Adipose tissue (tissue), 3 donors: ENCODE data around the gene RIPPLY3. TPM values are rescaled to one million over a fixed set of nuclear protein-coding genes. Genes with fewer than 3 reads are reported as not detected.

Experiments used
- H3K27ac ChIP-seq: one replicate; pipeline ENCODE4 v1.5.1; 2013; ENCODE audit warnings: low read depth, low read length
- WGBS, 3 donors: extraction: QIAGEN DNeasy Blood & Tissue Kit; methylation state at CpG; one replicate each; pipeline ENCODE4 v1.1.7; 2013; 5-methylcytosine and 5-hydroxymethylcytosine counted together
- polyA plus RNA-seq, 3 donors: library from polyadenylated mRNA; stranded (reverse); fragments of 200-250 nt; gene quantifications; one replicate each; pipeline ENCODE4 v1.2.3, GENCODE V29; 2013
- donor health status: healthy with polysubstance abuse.
- donor health status: Bipolar disorder and iron deficiency.
- donor health status: healthy.

RIPPLY3 gene, protein sequence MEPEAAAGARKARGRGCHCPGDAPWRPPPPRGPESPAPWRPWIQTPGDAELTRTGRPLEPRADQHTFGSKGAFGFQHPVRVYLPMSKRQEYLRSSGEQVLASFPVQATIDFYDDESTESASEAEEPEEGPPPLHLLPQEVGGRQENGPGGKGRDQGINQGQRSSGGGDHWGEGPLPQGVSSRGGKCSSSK
- polyA plus RNA-seq: under 1 TPM in 1 of 3 donors, not detected in 2; 0.02 TPM

DNA sequence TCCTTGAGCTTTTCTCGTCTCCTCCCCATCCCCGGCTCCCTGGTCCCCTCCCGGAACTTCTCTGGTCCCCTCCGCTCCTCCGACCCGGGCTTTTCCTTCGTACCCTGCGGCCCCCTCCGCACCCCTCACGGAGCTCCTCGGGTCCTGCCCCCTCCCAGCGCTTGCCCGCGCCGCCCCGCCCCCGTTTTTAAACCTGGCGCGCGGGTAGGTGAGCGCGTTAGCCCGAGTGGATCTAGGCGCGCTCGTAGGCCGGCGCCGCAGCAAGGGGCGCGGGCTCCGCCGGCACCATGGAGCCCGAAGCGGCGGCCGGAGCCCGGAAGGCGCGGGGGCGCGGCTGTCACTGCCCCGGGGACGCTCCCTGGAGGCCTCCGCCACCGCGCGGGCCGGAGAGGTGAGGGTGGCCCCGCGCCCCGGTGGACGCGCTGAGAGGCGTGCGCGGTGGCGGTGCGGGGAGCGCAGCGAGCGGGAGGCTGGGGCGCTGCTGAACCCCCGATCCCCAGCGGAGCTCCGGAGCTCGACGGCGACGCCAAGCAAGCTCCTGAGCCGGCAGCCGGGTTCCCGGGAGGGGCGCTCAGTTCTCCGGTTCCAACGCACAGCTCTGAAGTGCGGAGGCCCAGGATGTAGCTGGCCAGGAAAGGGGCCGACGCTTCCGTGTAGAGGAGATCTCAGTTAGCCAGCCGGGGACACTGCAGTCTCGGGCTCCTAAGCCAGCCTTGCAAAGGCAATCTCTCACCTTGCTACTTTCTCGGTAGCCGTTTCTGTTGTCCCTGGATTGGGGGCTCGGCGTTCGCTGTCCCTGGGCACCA lies at the start of gene RIPPLY3:
TSS of gene RIPPLY3 (plus strand) at position 217 of the 806 bp plus-strand sequence. CDS start at position 288, 71 bp downstream.
- WGBS, 3 donors: 1 to 3% (median 3%) methylated on average over 67 to 87 of the region's 87 CpGs
- H3K27ac ChIP-seq: no peak within 1 kb of the TSS

DNA sequence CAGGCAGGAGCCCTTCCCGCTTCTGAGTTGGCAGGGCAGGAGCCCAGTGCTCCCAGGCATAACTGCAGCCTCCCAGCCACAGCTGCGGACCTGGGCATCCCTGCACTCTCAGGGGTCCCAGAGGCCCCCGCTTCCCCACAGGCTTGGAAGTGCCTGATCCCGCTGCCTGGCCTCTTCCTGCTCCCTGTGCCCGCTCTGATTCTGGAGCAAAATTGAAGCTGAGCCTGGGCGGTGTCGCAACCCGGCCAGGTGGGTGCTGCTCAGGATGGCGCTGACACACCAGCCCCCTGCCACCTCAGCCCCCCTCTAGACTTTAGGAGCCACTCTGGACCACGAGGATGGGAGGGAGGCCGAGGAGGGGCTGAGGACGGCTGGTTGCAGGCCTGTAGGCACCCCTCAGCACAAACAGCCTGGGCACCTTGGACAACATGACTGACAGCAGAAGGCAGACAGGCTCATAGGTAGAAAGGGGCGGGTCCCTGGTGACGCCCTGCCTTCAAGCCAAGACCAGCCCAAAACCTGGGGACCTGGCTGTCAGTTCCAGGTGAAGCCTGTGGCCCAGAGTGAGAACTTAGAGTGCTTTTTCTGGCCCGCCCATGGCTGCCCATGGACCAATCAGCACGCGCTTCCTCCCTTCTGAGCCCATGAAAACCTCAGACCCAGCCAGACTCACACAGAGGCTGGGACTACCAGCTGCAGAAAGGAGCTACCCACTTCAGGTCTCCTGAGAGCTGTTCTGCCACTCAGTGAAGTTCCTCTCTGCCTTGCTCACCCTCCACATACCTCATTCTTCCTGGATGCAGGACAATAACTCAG lies 47.3 kb upstream of the RIPPLY3 start:
- WGBS, 3 donors: 94 to 99% (median 96%) methylated on average over 17 of the region's 17 CpGs
- no peak overlapping the region for H3K27ac ChIP-seq

DNA sequence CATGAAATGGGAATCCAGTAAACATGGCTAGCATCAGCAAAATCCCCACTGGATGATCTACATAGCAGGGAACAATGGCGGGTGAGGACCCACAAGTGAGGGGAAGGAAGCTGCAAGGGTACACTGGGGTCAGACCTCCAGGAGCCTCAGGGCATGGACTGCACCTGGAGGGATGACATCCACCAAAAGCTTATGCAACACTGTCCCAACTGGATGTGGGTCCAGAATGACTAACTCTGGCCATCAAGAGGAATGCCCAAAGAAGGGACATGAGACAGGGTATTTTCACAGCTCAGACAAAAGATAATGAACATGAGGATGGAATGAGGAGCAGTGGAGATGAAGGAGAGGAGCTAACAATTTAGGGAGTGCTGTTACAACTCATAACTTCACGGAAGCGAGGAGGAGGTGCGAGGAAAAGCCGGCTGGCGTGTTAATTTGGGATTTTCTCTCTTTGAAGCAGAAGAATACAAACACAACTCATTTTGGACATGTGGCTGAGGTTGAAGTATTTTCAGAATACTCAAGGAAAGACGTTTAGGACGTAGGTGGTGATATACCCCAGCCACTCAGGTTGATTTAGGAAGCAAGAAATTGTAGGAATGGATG lies 45.7 kb upstream of the RIPPLY3 start:
- no peak overlapping the region for H3K27ac ChIP-seq
- WGBS, 3 donors: 94 to 97% (median 96%) methylated on average over 8 of the region's 8 CpGs

DNA sequence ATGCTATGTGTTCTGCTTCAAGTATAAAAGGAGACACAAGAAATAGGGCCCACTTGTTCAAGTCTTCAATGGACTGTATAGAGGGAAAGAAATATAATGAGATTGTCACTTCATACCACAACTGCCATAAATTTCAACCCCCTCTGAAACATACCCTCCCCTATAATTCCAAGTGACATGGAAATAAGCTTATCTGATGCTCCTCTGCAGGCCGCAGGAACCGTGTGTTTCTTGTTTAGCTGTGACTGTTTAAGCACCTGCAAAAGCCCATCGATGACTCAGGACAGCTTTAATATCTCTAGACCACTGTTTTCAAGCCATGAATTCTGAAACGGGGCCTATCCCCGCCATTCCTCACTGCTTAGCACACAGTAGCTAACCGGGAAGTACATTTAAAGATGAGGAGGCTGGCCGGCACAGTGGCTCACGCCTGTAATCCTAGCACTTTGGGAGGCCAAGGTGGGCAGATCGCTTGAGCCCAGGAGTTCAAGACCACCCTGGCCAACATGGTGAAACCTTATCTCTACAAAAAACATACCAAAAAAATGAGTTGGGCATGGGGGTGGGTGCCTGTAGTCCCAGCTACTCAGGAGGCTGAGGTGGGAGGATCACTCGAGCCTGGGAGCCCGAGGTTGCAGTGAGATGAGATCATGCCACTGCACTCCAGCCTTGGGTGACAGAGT lies 44.3 kb upstream of the RIPPLY3 start:
- no peak overlapping the region for H3K27ac ChIP-seq
- 89 to 93% (median 91%) methylated on average over 11 of the region's 11 CpGs for WGBS, 3 donors

DNA sequence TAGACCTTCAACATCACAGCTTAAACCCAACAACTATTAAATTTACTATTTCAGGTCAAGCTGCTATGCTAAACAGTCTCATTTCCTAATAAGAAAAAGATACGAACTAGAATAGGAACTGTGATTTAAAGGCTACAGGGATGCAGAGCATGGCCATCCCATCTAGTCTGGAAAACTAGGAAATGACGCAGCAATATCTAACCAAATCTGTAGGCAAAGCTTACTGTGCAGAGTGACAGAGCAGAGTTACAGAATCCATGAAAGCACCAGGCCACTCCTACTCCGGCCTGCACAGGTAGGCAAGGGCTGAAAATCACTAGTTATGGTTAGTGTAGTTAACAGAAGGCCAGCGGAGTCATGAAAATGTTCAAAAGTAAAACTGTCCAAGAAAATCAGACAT lies 42.1 kb upstream of the RIPPLY3 start:
- 85 to 94% (median 91%) methylated on average over 4 of the region's 4 CpGs for WGBS, 3 donors
- no peak overlapping the region for H3K27ac ChIP-seq

DNA sequence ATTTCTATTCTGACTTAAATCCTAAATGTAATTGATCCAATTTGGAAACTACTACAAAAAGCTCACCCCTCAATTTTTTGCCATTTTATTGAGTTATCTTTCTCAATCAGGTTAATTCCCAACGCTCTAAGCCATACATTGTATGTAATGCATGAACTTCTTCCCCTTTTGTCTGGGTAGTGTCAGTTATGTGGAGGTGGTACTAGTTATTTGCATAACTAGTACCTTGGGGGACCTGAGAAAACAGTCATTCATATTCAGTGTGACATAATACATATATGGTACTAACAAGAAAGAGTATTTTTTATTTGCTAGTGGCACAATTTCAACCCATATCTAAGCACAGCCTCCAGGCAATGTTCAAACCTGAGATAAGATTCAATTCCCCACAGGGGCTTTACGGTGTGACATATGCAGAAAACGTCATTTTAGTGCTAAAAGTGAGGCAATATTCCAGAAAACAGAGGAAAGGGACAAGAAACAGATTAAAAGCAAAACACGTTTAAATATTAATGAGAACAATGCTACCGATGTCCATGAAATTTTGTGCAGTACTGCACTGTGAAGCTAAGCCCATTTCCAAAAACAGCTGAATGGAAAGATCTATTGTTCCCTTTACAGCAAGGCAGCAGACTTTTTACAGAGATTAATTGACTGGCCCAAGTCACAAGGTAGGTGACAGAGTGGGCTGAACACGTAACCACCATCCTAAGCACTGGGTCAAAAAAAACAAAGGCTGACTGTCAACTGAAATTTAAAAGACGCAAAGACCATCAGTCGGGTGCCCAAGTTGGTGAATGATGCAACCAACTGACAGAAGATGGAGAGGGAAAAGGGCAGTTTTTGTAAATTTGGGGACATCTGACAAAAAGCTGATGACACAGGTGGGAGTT lies 41.4 kb upstream of the RIPPLY3 start:
- 67 to 86% (median 82%) methylated on average over 8 of the region's 8 CpGs for WGBS, 3 donors
- no peak overlapping the region for H3K27ac ChIP-seq

DNA sequence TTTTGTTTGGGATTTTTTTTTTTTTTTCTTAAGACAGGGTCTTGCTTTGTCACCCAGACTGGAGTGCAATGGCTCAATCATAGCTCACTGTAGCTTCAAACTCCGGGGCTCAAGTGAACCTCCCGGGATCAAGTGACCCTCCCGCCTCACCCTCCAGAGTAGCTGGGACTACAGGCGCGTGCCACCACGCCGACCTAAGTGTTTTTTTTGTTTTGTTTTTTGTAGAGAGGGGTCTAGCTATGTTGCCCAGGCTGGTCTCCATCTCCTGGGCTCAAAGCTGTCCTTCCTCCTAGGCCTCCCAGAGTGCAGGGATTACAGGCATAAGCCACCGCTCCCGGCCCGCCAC lies 40.8 kb upstream of the RIPPLY3 start:
- H3K27ac ChIP-seq: no peak overlapping the region
- 29 to 56% (median 55%) methylated on average over 10 of the region's 10 CpGs for WGBS, 3 donors

DNA sequence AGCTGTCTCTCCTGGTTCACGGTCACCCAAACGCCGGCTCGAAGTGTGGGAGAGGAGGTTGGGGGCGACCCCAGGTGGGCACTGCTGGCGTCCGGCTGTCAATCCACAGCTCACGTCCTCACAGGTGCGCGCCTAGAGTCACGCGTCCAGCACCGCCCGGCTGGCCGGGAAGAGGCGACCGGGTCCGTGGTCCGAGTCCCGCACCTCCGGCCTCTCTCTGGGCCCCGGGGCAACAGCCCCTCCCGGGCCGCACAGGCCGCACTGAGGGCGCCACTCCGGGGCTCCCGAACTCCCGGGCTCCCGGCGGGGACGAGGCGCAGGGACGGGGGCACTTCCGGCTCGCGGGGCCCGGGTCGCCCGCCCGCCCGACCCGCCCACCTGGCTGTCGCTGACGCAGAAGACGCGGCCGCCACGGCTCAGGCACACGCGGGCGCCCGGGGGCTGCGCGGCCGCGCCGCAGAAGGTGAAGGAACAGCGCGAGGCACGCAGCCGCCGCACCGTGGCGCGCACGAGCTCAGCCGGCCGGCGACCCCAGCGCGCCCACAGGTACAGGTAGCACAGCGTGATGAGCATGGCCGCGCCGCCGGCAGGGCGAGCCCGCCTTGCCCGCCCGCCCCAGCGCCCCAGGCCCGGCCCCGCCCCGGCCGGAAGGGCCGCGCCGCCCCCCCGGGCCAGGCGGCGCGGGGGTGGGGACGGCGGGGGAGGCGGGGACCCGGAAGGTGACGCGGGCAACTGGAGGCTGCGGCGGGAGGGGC lies 40.3 kb upstream of the RIPPLY3 start, which contains the start of gene HLCS:
TSS of gene HLCS (minus strand) at position 604 of the 755 bp plus-strand sequence. CDS start at position 573, 31 bp downstream.
- 1% methylated on average over 49 to 99 of the region's 101 CpGs for WGBS, 3 donors
- H3K27ac ChIP-seq: no peak within 1 kb of the TSS

DNA sequence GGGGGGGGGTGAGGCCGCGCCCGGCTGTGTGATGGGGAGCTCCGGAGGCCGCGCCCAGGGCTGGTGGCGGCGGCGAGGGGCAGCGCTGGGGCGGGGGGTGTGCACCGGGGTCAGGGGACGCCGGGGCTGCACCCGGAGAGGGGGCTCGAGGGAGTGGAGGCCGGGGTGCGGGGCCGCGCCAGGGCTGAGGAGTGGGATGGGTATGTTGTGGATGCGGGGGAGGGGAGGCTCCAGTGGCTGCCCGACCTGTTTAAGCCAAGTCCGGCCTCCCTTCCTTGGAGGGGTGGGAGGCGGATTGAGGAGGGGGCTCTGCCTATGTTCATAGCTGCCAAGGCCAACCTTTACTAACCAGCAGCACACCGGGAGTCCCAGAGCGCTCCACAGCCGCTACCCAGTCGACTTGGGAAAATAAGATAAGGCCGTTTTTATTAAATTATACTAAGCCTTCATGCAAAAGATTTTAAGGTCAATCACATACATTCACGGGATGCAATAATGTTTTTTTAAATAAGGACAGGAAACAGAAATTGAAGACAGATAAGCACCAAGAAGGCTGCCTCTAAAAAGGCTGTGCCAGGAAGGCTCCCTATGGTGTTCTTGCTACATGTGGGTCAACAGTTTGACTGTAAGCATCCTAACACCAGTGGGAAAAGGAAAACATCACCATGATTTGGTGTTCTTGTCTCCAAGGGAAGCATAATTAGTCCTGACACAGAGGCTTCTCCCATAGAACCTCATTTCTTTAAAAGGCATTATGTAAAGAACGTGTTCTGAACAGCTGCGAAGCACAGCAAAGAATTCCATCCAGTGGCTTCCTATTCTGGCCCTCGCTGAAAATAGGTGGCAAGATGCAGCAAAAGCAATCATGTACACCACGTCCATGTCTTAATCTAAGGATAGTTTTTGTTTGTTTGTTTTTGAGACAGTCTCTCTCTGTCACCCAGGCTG lies 39.4 kb upstream of the RIPPLY3 start:
- WGBS, 3 donors: 15 to 18% (median 16%) methylated on average over 29 to 34 of the region's 34 CpGs

DNA sequence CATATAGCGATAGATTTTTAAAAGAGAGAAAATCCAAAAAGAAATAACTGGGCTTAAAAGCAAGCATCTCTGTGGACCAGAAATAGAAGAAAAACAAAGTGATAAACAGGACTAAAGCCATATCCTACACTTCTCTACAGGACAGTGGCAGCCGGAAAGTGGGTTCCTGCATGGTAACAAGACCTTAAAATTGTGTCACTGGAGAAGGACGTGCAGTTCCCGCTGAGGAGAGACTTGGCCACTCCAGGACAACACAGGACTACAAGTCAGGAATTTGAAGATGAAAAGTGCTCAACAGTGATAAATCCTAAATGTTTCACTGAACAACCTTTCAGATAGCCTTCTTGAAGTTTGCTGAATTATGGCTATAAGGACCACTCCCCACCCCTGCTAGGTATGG lies 38.1 kb upstream of the RIPPLY3 start:
- H3K27ac ChIP-seq: no peak overlapping the region
- WGBS, 3 donors: 82 to 95% (median 93%) methylated on average over 4 of the region's 4 CpGs

More for the DNA sequence above, 39.4 kb upstream of the RIPPLY3 start:
- H3K27ac ChIP-seq: no peak overlapping the region

DNA sequence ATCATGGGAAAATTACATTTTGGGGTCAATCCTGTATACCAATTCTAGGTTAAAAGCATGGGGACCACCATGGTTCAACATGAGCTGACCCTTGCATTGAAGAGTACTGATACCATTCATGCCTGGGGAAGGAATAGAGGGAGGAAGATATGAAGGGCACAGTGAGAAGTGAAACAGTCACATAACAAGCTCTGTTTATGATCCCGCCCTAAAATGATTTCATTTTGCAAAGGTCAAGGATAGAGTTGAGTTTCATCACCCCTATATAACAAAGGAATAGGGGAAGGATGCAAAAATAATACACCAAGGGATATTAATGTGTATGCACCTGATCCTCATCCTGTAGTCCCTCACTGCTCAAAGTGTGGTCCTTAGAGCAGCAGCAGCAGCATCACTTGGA lies 37.5 kb upstream of the RIPPLY3 start:
- 77 to 94% (median 89%) methylated on average over 1 of the region's 1 CpG for WGBS, 3 donors
- H3K27ac ChIP-seq: no peak overlapping the region

DNA sequence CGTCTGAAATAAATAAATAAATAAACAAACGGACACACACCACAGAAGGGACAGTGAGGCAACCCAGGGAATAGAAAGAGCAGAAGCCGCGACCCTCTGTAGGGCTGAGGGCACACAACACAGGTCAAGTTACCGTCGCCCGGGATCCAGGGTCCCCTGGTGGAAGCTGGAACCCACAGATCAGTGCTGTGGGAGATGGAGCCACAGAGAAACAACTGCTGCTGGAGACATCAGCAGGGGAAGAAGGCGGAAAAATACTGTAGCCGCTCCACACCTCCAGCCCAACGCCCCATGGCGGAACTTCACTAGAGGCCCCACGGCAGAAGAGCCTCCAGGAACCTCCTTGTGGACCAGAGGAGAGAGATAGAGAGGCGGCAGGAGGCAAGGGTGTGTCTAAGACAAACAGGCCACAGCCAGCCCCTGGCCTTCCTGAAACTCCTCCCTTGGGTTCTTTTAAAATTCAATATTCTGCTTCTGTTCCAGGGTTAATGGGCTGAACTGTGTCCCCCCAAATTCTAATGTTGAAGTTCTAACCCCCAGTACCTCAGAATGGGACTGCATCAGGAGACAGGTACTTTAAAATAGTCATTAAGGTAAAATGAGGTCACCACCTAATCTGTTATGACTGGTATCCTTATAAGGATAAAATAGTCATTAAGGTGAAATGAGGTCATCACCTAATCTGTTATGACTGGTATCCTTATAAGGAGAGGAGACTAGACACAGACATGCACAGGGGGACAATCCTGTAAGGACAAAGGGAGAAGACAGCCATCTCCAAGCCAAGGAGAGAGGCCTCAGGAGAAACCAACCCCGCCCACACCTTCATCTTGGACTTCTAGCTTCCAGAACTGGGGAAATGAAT lies 32.3 kb upstream of the RIPPLY3 start:
- H3K27ac ChIP-seq: no peak overlapping the region
- WGBS, 3 donors: 86 to 95% (median 95%) methylated on average over 14 of the region's 14 CpGs

DNA sequence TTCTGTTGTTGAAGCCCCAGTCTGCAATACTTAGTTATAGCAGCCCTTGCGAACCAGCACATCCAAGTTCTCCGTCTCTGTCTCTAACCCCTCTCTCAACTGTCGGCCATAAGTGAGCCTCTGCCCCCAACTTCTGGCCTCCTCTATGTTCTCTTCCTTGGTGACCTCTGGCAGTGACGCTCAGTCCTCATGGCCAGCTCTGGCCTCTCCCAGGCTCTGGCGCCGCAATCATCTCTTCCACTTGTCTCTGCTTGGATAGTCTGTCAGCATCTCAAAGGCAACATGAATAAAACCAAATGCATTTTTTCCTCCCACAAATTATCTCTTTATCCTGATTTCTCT lies 31.7 kb upstream of the RIPPLY3 start:
- WGBS, 3 donors: 86 to 96% (median 92%) methylated on average over 6 of the region's 6 CpGs
- H3K27ac ChIP-seq: no peak overlapping the region

DNA sequence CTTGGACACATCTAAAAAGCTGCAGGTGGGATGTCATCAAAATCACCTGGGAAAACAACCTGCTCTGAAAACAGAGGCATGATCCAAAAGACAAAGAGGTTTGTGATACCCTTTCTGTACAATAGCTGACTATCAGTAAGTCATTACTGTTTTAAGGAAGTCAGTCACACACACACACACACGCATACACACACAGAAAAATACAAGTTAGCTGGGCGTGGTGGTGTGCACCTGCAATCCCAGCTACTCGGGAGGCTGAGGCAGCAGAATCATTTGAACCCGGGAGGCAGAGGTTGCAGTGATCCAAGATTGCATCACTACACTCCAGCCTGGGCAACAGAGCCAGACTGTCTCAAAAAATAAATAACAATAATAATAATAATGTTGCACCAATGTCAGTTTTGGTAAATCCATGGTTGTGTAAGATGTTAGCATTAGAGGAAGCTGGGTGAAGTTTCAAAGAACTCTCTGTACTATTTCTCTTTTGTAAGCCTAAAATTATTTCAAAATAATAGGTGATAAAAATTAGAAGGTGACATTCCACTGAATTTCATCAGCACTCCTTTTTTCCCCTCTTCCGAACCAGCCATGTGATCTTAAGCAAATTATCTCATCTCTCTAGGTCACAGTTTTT lies 30.2 kb upstream of the RIPPLY3 start:
- H3K27ac ChIP-seq: no peak overlapping the region
- 55 to 89% (median 61%) methylated on average over 5 of the region's 5 CpGs for WGBS, 3 donors
